ENCODE data around the gene PCDHB3. TPM values are rescaled to one million over a fixed set of nuclear protein-coding genes. Genes with fewer than 3 reads are reported as not detected.
"Not testable (repeated sequence)": the region's sequence is repeated elsewhere in the genome, so short reads cannot be mapped to it uniquely, and the experiment has no call there.

Gene PCDHB3
- total RNA-seq, 2 experiments from 2014 or later: not detected

- ChIA-PET CTCF (no interaction called here), POLR2A (no interaction called here)
- H3K36me3 Mint-ChIP-seq (ENCODE audit: low read depth): peaks cover 5% of the 10 kb centered on the region
- H3K27me3 Mint-ChIP-seq: peaks cover 17% of the 10 kb centered on the region
- H3K9me3 Mint-ChIP-seq: peaks cover 12% of the 10 kb centered on the region
- ATAC-seq (no peak), DNase-seq (no peak)
- TF ChIP-seq CTCF (IDR thresholded peaks at IDR 0.05): no peak
- intact Hi-C loops (cut with micrococcal nuclease): no loop called here
- H3K27ac Mint-ChIP-seq: no peak overlapping the region
- H3K4me1 Mint-ChIP-seq (ENCODE audit: low read depth): no peaks in the 10 kb centered on the region
- H3K4me3 Mint-ChIP-seq: no peak overlapping the region
Observed at GRCh38 chr5:141105350-141105749, 5.1 kb downstream of the PCDHB3 start.

GRCh38 chr5:141119250-141119649 is 19.0 kb downstream of the PCDHB3 start:
- ChIA-PET CTCF (no interaction called here), POLR2A (no interaction called here)
- peaks cover 31% of the 10 kb centered on the region for H3K9me3 Mint-ChIP-seq
- intact Hi-C loops (cut with micrococcal nuclease): no loop called here
- H3K4me1 Mint-ChIP-seq (ENCODE audit: low read depth): no peaks in the 10 kb centered on the region
- DNase-seq: no peak
- no peak overlapping the region for H3K4me3 Mint-ChIP-seq
- no peak for TF ChIP-seq CTCF (IDR thresholded peaks at IDR 0.05)
- no peak for ATAC-seq
- H3K27ac Mint-ChIP-seq: no peak overlapping the region
- H3K27me3 Mint-ChIP-seq: peaks cover 15% of the 10 kb centered on the region
- H3K36me3 Mint-ChIP-seq (ENCODE audit: low read depth): peaks cover 5% of the 10 kb centered on the region

- DNase-seq (peak; percentile 26), ATAC-seq (no peak)
- TF ChIP-seq CTCF (IDR thresholded peaks at IDR 0.05): peak; percentile 43
- Mint-ChIP-seq H3K27me3 (peaks cover 17% of the 10 kb centered on the region), H3K27ac (no peak within 1 kb of the TSS), H3K4me1 (ENCODE audit: low read depth) (no peaks in the 10 kb centered on the region), H3K9me3 (peaks cover 16% of the 10 kb centered on the region), H3K4me3 (no peak within 1 kb of the TSS), H3K36me3 (ENCODE audit: low read depth) (peaks cover 5% of the 10 kb centered on the region)
- ChIA-PET CTCF (interaction anchor here (1.0 kb wide), 1 partner anchor 21 kb away, joined by 3 read pairs; the partner anchor contains the start of gene PCDHB3), POLR2A (no interaction called here)
- intact Hi-C loops (cut with micrococcal nuclease): no loop called here
Observed at GRCh38 chr5:141121563-141121962, 21.3 kb downstream of the PCDHB3 start, which contains the start of gene PCDHB4. Gene PCDHB4 (plus strand): TSS chr5:141121818. CDS start chr5:141121999, 181 bp downstream.

- intact Hi-C loops (cut with micrococcal nuclease): no loop called here
- Mint-ChIP-seq H3K4me1 (ENCODE audit: low read depth) (no peaks in the 10 kb centered on the region), H3K4me3 (no peak overlapping the region), H3K36me3 (ENCODE audit: low read depth) (peaks cover 5% of the 10 kb centered on the region), H3K27ac (no peak overlapping the region), H3K27me3 (peaks cover 17% of the 10 kb centered on the region), H3K9me3 (peaks cover 13% of the 10 kb centered on the region)
- ChIA-PET CTCF (interaction anchor here (1.0 kb wide), 1 partner anchor 22 kb away, joined by 3 read pairs; the partner anchor contains the start of gene PCDHB3), POLR2A (no interaction called here)
- ATAC-seq: no peak
- DNase-seq: no peak
- no peak for TF ChIP-seq CTCF (IDR thresholded peaks at IDR 0.05)
Observed at GRCh38 chr5:141121985-141122384, 21.7 kb downstream of the PCDHB3 start.

- DNase-seq; intact Hi-C loops (cut with micrococcal nuclease); H3K27ac Mint-ChIP-seq; H3K4me1 Mint-ChIP-seq (ENCODE audit: low read depth); POLR2A ChIA-PET; H3K36me3 Mint-ChIP-seq (ENCODE audit: low read depth); H3K4me3 Mint-ChIP-seq; ATAC-seq: not testable (repeated sequence)
- peaks cover 13% of the 10 kb centered on the region for H3K9me3 Mint-ChIP-seq
- peaks cover 20% of the 10 kb centered on the region for H3K27me3 Mint-ChIP-seq
- CTCF ChIA-PET: interaction anchor here (1.0 kb wide), 1 partner anchor 23 kb away, joined by 3 read pairs; the partner anchor contains the start of gene PCDHB3
Observed at GRCh38 chr5:141123396-141124135, 23.3 kb downstream of the PCDHB3 start.

Data from activated CD8-positive, alpha-beta T cell treated with anti-CD3 and anti-CD28 coated beads for 36 hours (primary cell).